Type B pancreatic cell (in vitro differentiated cells): Measurements from ENCODE around the gene WDFY4. TPM values are rescaled to one million over a fixed set of nuclear protein-coding genes. Genes with fewer than 3 reads are reported as not detected.

ENCODE experiments used
- DNase-seq: peaks from one replicate; pipeline ENCODE4 v3.0.0; 2021; ENCODE audit warnings: mixed read lengths; ENCODE audit not compliant: unreplicated experiment; ENCODE audit errors: extremely low spot score
- H3K27ac Mint-ChIP-seq: 2 replicates; pipeline ENCODE4 v1.8.0; 2021; ENCODE audit warnings: mild to moderate bottlenecking, mixed read lengths
- H3K27me3 Mint-ChIP-seq: 2 replicates; pipeline ENCODE4 v1.8.0; 2021; ENCODE audit warnings: mixed read lengths
- H3K36me3 Mint-ChIP-seq: 2 replicates; pipeline ENCODE4 v1.8.0; 2021; ENCODE audit warnings: mixed read lengths
- H3K4me1 Mint-ChIP-seq: one replicate; pipeline ENCODE4 v1.8.0; 2021; ENCODE audit warnings: mixed read lengths; ENCODE audit not compliant: unreplicated experiment
- H3K4me3 Mint-ChIP-seq: 2 replicates; pipeline ENCODE4 v1.8.0; 2021; ENCODE audit warnings: mild to moderate bottlenecking, mixed read lengths
- H3K9me3 Mint-ChIP-seq: 2 replicates; pipeline ENCODE4 v1.8.0; 2021; ENCODE audit warnings: mixed read lengths
- CTCF ChIP-seq: fragments of 200-600 bp; sonication (generic); conservative IDR thresholded peaks from 2 replicates; pipeline ENCODE4 v1.5.0; 2021; ENCODE audit warnings: antibody characterized with exemption, mild to moderate bottlenecking
- total RNA-seq: library from RNA; stranded (reverse); gene quantifications from 2 replicates; pipeline ENCODE4 v1.2.1, GENCODE V29; 2021; ENCODE audit warnings: low replicate concordance

WDFY4 gene
- total RNA-seq, 1 donor from 2014 or later: 0.05 TPM

GRCh38 chr10:48973065-48973464 lies 288.4 kb downstream of the WDFY4 start:
- peaks cover 4% of the 10 kb centered on the region for H3K9me3 Mint-ChIP-seq
- H3K4me1 Mint-ChIP-seq: no peaks in the 10 kb centered on the region
- H3K4me3 Mint-ChIP-seq: no peak overlapping the region
- DNase-seq: no peak
- no peak for TF ChIP-seq CTCF
- H3K36me3 Mint-ChIP-seq: no peaks in the 10 kb centered on the region
- H3K27ac Mint-ChIP-seq: no peak overlapping the region
- peaks cover 15% of the 10 kb centered on the region for H3K27me3 Mint-ChIP-seq

GRCh38 chr10:48974510-48975156 lies 290.0 kb downstream of the WDFY4 start:
- peaks cover 4% of the 10 kb centered on the region for H3K9me3 Mint-ChIP-seq
- no peak overlapping the region for H3K27ac Mint-ChIP-seq
- no peaks in the 10 kb centered on the region for H3K36me3 Mint-ChIP-seq
- H3K27me3 Mint-ChIP-seq: peaks cover 21% of the 10 kb centered on the region
- H3K4me3 Mint-ChIP-seq: no peak overlapping the region
- no peak for DNase-seq
- no peaks in the 10 kb centered on the region for H3K4me1 Mint-ChIP-seq
- no peak for TF ChIP-seq CTCF

- H3K36me3 Mint-ChIP-seq: no peaks in the 10 kb centered on the region
- peak; percentile 36 for TF ChIP-seq CTCF
- DNase-seq: no peak
- peaks cover 4% of the 10 kb centered on the region for H3K9me3 Mint-ChIP-seq
- peaks cover 26% of the 10 kb centered on the region for H3K27me3 Mint-ChIP-seq
- no peak overlapping the region for H3K4me3 Mint-ChIP-seq
- no peak overlapping the region for H3K27ac Mint-ChIP-seq
- no peaks in the 10 kb centered on the region for H3K4me1 Mint-ChIP-seq
These were observed 291.5 kb downstream of the WDFY4 start for GRCh38 chr10:48976196-48976595.

- Mint-ChIP-seq H3K27ac (no peak overlapping the region), H3K9me3 (no peaks in the 10 kb centered on the region), H3K27me3 (peaks cover 22% of the 10 kb centered on the region), H3K36me3 (no peaks in the 10 kb centered on the region), H3K4me1 (no peaks in the 10 kb centered on the region), H3K4me3 (no peak overlapping the region)
- no peak for TF ChIP-seq CTCF
- DNase-seq: no peak
These were observed 293.6 kb downstream of the WDFY4 start for GRCh38 chr10:48978318-48978717.

- Mint-ChIP-seq H3K27me3 (peaks cover 16% of the 10 kb centered on the region), H3K9me3 (no peaks in the 10 kb centered on the region), H3K4me3 (no peak overlapping the region), H3K4me1 (no peaks in the 10 kb centered on the region), H3K36me3 (no peaks in the 10 kb centered on the region), H3K27ac (no peak overlapping the region)
- no peak for DNase-seq
- peak; percentile 91 for TF ChIP-seq CTCF
These were observed 296.7 kb downstream of the WDFY4 start for GRCh38 chr10:48981310-48981907.
